Stimulated activated CD8-positive, alpha-beta memory T cell treated with anti-CD3 and anti-CD28 coated beads, Interleukin-15, amount 100 ng/mL, for 1 hour (primary cell): Measurements from ENCODE around the gene ITGA11.

Experiments used
- DNase-seq: peaks from one replicate; pipeline ENCODE4 v3.0.0-alpha.2; 2020; ENCODE audit warnings: low read depth

The ITGA11 gene

DNA sequence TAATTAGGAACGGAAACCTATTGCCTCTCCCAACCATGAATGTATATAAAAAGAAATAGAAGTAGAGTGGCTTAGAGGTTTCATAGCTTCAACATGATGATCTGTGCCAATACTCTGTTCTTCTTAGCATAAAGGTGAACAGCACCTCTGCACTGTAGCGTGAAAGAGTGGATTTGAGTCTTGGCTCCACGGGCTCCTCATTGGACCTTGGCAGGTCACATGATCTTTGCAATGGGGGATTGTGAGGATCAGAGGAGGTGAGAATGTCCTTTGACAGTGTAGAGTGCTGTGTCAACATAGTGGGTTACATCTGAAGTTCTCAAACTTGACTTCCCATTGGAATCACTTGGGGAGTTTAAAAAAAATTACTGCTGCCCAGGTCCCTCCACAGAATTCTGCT is 103.0 kb downstream of the ITGA11 start:
- DNase-seq, result no peak

GRCh38 chr15:68328443-68328842 is 103.5 kb downstream of the ITGA11 start:
- DNase-seq, result no peak

DNA sequence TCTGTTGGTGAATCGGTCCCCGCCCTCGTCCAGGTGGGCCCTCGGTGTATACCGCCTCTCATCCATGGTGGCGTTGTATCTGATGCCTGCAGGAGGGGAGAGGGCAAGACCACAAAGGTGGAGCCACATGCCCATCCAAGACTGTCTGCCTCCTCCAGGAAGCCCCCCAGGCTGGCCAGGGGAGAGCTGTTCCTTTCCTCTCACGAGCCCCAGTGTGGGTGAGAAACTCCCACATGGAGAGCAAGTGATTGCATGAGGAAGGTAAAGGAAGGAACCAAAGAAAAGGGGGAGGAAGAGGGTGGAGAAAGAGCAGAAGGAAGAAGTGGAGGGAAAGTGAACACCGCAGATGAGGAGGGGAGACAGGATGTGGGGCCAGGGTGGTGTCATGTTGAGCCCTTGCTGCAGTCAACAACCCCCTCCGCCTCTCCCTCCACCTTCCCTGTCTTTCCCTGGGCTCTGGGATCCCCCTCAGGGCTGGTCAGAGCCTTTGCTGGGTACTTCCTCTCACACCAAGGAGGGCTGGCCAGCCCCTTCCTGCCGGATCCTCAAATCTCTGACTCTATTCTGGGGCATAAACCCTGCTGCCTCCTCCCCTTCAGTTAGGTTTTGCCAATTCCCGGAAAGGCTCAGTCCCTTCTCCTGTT is 105.1 kb downstream of the ITGA11 start:
- DNase-seq, result no peak

DNA sequence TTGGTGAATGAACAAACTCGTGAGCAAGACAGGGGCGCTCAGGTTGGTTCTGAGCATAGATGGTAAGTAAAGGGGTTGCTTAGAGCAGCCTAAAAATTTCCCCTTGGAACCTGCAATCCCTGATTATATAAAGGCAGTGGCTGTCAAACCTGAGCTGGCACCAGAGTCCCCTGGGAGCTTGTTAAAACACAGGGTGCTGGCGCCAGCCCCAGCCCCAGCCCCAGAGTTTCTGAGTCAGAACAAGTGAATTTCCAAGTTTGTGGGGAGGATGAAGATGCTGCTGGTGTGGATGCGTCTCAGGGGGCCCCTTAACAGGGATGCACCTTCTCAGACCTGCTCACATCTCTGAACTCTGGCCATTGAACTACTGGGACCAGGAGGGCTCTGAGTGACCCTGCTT is 106.2 kb downstream of the ITGA11 start:
- no peak for DNase-seq

- DNase-seq, result no peak
These were observed 109.2 kb downstream of the ITGA11 start for GRCh38 chr15:68322796-68323195.

DNA sequence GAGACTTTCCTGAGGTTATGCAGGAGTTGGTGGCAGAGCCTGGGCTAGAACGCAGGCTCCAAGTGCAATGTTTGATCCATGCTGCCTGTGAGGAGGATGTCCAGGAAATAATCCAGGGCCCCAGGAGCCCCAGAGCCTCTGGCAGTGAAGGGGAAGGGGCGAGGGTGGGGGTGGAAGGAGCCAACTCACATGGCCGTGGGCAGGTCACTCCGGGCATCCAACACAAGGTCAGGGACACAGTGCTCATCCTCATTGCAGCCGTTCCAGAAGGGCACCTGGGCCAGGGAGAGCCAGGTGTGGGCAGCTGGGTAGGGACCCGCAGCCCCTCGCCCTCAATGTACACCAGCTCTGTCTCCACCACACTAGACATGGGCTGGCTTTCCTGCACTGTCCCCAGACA is 110.7 kb downstream of the ITGA11 start:
- no peak for DNase-seq

- no peak for DNase-seq
These were observed 112.0 kb downstream of the ITGA11 start for GRCh38 chr15:68319997-68320396.

DNA sequence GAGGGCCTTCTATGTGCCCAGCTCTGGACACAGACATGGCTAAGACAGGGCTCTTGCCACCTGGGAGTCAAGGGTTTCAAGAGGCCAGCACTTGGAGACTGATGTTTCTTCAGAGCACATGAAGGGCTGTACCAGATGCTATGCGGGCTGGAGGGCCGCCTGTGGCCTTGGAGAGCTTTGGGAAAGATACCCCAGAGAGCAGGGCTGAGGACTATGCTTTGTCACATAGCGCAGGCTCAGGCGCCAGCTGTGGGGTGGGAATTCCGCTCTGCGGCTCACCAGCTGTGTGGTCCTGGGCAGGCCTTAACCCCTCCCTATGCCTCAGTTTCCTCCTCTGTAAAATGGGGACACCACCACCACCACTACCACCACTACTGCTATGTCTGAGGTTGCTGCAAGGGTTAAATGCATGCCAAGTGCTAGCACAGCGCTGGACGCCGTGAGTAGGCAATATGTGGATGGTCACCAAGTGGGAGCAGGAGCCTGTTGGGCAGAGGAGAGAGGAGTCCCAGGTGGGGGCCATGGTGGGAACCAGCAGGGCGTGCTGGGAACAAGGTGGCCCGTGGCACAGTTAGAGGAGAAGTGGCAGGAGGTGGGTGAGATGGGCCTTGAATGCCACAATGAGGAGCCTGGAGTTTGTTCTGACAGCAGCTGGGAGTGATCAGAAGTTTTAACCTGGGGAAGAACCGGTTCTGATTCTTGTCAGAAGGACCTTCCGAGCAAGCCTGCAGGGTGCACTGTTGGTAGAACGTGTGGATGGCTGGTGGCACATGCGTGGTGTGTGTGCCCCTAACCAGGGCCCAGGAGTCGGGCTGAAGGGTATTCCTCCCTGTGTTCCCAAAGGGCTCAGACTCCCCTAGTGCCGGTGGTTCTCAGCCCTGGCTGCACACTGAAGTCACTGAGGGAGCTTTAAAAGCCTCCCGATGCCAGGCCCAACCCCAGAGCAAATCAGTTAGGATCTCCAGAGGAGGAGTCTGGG is 112.7 kb downstream of the ITGA11 start:
- DNase-seq, result no peak

- no peak for DNase-seq
These were observed 113.7 kb downstream of the ITGA11 start for GRCh38 chr15:68318008-68318835.

GRCh38 chr15:68317281-68318007 is 114.5 kb downstream of the ITGA11 start:
- no peak for DNase-seq

DNA sequence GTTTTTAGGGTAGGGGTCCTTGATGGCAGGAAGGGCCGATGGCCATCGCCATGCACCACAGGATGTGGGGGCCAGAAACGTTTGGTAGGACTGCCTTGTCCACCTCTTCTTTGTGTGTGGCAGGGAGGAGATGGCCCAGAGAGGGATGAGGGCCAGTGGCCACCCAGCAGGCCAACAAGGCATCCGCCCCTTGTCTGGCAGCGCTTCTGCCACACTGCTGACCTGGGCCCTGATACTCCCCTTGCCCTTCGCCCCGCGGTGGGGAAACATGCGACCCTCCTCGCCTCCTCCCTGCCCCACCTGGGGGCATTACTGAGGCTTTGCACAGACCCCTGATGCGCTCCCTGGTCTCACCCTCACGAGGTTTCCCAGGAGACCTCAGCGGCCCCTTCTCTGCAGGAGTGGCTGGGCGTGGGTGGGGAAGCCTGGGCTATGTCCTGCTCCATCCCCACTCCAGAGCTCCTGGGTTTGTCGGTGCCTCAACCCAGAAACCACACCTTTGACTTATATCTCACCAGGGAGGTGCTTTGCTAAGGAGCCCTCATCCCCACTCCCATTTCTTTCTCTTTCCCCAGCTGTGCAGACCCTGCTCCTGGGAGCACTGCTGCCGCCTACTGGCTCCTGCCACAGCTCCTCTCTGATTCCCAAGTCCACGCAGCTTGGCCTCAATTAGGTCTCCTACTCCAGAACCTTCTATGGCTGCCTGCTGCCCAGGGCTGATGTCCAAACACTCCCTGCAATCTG is 115.7 kb downstream of the ITGA11 start:
- no peak for DNase-seq

DNA sequence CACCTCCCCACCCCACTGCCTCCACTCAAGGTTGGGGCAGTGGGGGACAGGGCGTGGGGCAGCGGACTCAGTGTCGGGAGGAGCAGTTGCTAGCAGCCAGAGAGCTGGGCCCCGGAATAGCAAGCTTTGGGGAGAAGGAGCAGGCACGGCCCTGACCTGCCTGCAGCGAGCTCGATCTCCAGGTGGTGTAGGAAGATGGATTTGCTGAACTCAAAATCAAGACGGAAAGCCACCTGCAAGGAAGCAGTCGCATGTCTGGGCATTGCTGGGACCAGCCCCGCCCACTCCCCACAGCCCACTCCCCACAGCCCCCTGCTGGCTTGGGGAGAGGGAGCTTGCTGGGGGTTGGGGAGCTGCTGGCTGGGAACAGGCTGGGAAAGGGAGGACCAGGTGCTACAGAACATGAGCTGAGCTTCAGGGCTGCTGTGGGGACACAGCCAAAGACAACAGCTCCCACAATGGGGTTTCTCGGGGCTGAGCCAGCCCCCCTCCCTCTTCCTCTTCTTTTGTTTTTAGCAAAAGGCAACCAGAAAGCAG is 116.4 kb downstream of the ITGA11 start:
- DNase-seq, result no peak

GRCh38 chr15:68315035-68315434 is 116.9 kb downstream of the ITGA11 start:
- no peak for DNase-seq

GRCh38 chr15:68314563-68314962 is 117.4 kb downstream of the ITGA11 start:
- DNase-seq, result no peak

DNA sequence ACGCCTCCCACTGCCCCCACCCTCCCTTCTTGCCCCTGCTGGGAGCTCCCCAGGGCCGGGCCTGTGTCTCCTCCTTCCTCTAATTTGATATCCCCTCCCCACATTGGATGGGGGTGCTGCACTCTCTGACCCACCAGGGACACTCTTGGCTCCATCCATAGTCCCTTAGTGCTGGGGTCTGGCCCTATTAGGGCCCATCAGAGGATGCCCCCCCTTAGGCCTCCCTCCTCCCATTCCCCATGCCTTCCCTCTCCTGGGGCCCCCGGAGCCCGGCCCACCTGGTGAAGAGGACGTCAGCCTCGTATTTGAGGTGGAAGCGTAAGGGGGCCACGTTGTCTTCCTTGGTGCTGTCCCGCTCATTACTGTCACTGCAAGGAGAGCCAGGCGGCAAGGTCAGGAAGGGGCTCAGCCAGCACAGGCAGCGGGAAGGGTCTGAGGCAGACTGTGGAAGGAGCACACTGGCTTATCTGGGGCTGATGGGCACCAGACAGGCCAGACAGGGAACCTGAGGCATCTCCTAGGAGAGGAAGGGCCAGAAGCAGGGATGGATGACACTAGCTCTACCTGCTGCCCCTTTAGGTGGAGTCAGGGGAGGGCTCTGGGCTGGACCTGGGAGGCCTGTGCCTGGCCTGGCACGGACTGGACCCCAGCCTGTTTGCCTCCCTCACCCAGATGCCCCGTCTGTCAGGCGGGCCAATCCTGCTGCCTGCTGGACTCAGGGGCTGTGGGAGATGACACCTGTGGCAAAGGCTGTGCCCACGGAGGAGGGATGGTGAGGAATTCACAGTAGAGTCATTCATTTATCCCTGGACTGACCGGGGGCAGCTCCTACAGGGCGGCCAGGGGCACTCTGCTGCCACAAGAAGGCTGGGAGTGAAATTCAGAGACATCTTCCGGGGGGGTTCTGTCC is 118.2 kb downstream of the ITGA11 start:
- no peak for DNase-seq

DNA sequence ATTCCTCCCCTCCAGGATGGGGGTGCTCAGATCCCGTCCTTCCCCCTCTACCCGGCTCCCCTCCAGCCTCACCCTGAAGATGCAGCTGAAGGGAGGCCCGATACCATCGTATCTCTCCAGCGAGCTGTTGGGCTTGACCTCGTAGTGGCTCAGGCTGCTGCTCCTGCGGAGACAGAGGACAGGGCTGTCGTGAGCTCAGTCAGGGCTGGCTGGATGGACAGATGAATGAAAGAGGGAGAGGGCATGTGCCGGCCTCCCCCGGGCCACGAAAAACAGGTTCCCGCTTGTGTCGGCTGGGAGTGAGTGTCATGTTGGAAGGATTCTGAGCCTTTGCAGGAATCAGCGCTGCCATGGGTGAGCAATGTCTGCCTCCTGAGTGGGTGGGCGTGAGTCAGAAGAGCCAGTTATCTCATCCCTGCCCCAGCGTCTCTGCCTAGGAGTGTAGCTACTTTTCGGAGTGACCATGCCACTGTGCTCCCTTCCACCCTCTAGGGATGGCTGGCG is 119.2 kb downstream of the ITGA11 start:
- no peak for DNase-seq

DNA sequence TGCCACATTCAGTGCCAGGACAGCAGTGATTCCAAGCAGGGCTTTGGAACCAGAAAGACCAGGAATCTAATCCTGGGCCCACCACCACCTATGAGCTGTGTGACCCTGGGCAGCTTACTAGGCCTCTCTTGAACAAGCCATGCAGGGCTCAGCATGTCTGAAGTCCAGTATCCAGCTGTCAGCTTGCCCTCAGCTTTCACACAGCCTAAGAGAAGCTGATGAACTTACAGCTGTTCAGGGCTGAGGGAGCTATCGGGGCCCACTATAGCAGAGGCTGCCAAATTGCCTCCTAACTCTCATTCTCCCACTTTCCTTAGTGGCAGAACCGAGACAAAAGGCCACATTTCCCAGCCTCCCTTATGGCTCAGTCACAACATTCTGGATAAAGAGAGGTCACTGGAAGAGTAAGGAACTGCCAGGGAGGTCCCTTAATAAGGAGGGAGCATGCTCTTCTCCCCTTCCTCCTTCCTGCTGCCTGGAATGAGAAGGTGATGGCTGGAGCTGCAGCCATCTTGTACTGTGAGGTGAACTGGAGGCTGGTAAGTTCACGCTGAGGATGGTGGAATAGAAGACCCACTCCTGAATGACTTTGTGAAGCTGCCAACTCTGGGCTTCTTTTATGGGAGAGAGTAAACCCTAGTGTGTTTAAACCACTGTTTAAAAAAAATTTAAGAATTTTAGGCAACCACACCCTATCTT is 120.0 kb downstream of the ITGA11 start:
- DNase-seq, result no peak

- no peak for DNase-seq
These were observed 120.5 kb downstream of the ITGA11 start for GRCh38 chr15:68311464-68311835.
